Astrocyte (in vitro differentiated cells and primary cell): Measurements from ENCODE around the gene HNF1B.

Source experiments
- EZH2 ChIP-seq: IDR thresholded peaks from 2 replicates; pipeline ENCODE4 v1.6.1; 2012; ENCODE audit warnings: mild to moderate bottlenecking, low read length, inconsistent platforms; ENCODE audit not compliant: insufficient read depth
- TF ChIP-seq, protein P1 (sequence below): IDR thresholded peaks from 2 replicates; pipeline ENCODE4 v1.5.1; 2011; ENCODE audit warnings: low read depth, mild to moderate bottlenecking, inconsistent platforms, low read length, moderate library complexity; ENCODE audit not compliant: insufficient read depth

GRCh38 chr17:37708616-37709212 lies 36.1 kb downstream of the HNF1B start:
- TF ChIP-seq, protein P1, sequence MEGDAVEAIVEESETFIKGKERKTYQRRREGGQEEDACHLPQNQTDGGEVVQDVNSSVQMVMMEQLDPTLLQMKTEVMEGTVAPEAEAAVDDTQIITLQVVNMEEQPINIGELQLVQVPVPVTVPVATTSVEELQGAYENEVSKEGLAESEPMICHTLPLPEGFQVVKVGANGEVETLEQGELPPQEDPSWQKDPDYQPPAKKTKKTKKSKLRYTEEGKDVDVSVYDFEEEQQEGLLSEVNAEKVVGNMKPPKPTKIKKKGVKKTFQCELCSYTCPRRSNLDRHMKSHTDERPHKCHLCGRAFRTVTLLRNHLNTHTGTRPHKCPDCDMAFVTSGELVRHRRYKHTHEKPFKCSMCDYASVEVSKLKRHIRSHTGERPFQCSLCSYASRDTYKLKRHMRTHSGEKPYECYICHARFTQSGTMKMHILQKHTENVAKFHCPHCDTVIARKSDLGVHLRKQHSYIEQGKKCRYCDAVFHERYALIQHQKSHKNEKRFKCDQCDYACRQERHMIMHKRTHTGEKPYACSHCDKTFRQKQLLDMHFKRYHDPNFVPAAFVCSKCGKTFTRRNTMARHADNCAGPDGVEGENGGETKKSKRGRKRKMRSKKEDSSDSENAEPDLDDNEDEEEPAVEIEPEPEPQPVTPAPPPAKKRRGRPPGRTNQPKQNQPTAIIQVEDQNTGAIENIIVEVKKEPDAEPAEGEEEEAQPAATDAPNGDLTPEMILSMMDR, result no peak
- TF ChIP-seq EZH2, result no peak
